H9 (cell line): ENCODE results near the gene FOXB2. TPM values are rescaled to one million over a fixed set of nuclear protein-coding genes. Genes with fewer than 3 reads are reported as not detected.
"Not testable (repeated sequence)": the region's sequence is repeated elsewhere in the genome, so short reads cannot be mapped to it uniquely, and the experiment has no call there.

Experiments used
- DNase-seq: peaks from one replicate; pipeline ENCODE4 v3.0.0-alpha.2; 2017
- H2AFZ ChIP-seq: one replicate; pipeline ENCODE4 v1.6.1; 2013; ENCODE audit warnings: mild to moderate bottlenecking, low read length, control low read depth, moderate library complexity
- H2AK5ac ChIP-seq: 2 replicates; pipeline ENCODE4 v1.6.1; 2013; ENCODE audit warnings: low read length, control low read depth, mixed read lengths; ENCODE audit not compliant: insufficient read length
- H2BK120ac ChIP-seq: one replicate; pipeline ENCODE4 v1.6.1; 2013; ENCODE audit warnings: low read depth, mild to moderate bottlenecking, low read length, control low read depth, inconsistent platforms; ENCODE audit not compliant: poor library complexity, severe bottlenecking
- H2BK12ac ChIP-seq: 2 replicates; pipeline ENCODE4 v1.6.1; 2013; ENCODE audit warnings: low read length, control low read depth, mixed read lengths, low read depth; ENCODE audit not compliant: insufficient read length
- H2BK15ac ChIP-seq: 2 replicates; pipeline ENCODE4 v1.6.1; 2013; ENCODE audit warnings: low read depth, low read length, control low read depth
- H2BK20ac ChIP-seq: one replicate; pipeline ENCODE4 v1.6.1; 2013; ENCODE audit warnings: low read depth, mild to moderate bottlenecking, low read length, control low read depth, inconsistent platforms; ENCODE audit not compliant: poor library complexity, severe bottlenecking
- H2BK5ac ChIP-seq: 2 replicates; pipeline ENCODE4 v1.6.1; 2013; ENCODE audit warnings: low read length, control low read depth, mixed read lengths; ENCODE audit not compliant: insufficient read length
- H3K14ac ChIP-seq: 2 replicates; pipeline ENCODE4 v1.6.1; 2013; ENCODE audit warnings: low read length, control low read depth; ENCODE audit not compliant: insufficient read depth
- H3K18ac ChIP-seq: 2 replicates; pipeline ENCODE4 v1.6.1; 2013; ENCODE audit warnings: low read depth, mild to moderate bottlenecking, mixed read lengths, low read length, control low read depth; ENCODE audit not compliant: insufficient read length
- H3K23ac ChIP-seq: 2 replicates; pipeline ENCODE4 v1.6.1; 2013; ENCODE audit warnings: low read length, control low read depth, mixed read lengths, low read depth; ENCODE audit not compliant: insufficient read length
- H3K23me2 ChIP-seq: 2 replicates; pipeline ENCODE4 v1.6.1; 2013; ENCODE audit warnings: low read depth, mild to moderate bottlenecking, mixed read lengths, low read length, control low read depth; ENCODE audit not compliant: insufficient read length, poor library complexity, severe bottlenecking
- H3K27ac ChIP-seq: 2 replicates; pipeline ENCODE4 v1.5.1; 2013; ENCODE audit warnings: low read length, control low read depth, mixed read lengths, low read depth; ENCODE audit not compliant: insufficient read length
- H3K27me3 ChIP-seq: 2 replicates; pipeline ENCODE4 v1.6.1; 2013; ENCODE audit warnings: low read length, control low read depth, inconsistent platforms; ENCODE audit not compliant: insufficient read depth
- H3K4ac ChIP-seq: 2 replicates; pipeline ENCODE4 v1.6.1; 2013; ENCODE audit warnings: low read depth, mild to moderate bottlenecking, control low read depth, inconsistent platforms, low read length, moderate library complexity
- H3K4me1 ChIP-seq: 2 replicates; pipeline ENCODE4 v1.6.1; 2013; ENCODE audit warnings: low read length, control low read depth, inconsistent platforms; ENCODE audit not compliant: insufficient read depth
- H3K4me2 ChIP-seq: 2 replicates; pipeline ENCODE4 v1.6.1; 2013; ENCODE audit warnings: low read length, control low read depth, mixed read lengths; ENCODE audit not compliant: insufficient read length, insufficient read depth
- H3K56ac ChIP-seq: 2 replicates; pipeline ENCODE4 v1.6.1; 2013; ENCODE audit warnings: low read depth, mild to moderate bottlenecking, mixed read lengths, low read length, control low read depth; ENCODE audit not compliant: insufficient read length
- H3K79me1 ChIP-seq: 2 replicates; pipeline ENCODE4 v1.6.1; 2013; ENCODE audit warnings: low read depth, mild to moderate bottlenecking, moderate library complexity, low read length, control low read depth, inconsistent platforms; ENCODE audit not compliant: insufficient read depth, poor library complexity, severe bottlenecking
- H3K79me2 ChIP-seq: 2 replicates; pipeline ENCODE4 v1.6.1; 2013; ENCODE audit warnings: low read length, control low read depth, inconsistent platforms; ENCODE audit not compliant: insufficient read depth
- H3K9ac ChIP-seq: 2 replicates; pipeline ENCODE4 v1.6.1; 2013; ENCODE audit warnings: low read length, control low read depth, mixed read lengths; ENCODE audit not compliant: insufficient read length; ENCODE audit errors: extremely low read depth
- H3K9me3 ChIP-seq: one replicate; pipeline ENCODE4 v1.6.1; 2013; ENCODE audit warnings: low read depth, low read length, inconsistent platforms; ENCODE audit not compliant: control insufficient read depth
- H3T11ph ChIP-seq: one replicate; pipeline ENCODE4 v1.6.1; 2013; ENCODE audit warnings: mild to moderate bottlenecking, low read length, control low read depth, inconsistent platforms
- H4K20me1 ChIP-seq: one replicate; pipeline ENCODE4 v1.6.1; 2013; ENCODE audit not compliant: control insufficient read depth, insufficient read length, insufficient read depth
- H4K5ac ChIP-seq: 2 replicates; pipeline ENCODE4 v1.6.1; 2013; ENCODE audit warnings: low read depth, mild to moderate bottlenecking, mixed read lengths, low read length, control low read depth; ENCODE audit not compliant: insufficient read length
- H4K8ac ChIP-seq: replicated peaks from 2 replicates; pipeline ENCODE4 v1.6.1; 2013; ENCODE audit warnings: low read length, control low read depth, mixed read lengths, low read depth; ENCODE audit not compliant: insufficient read length
- H4K91ac ChIP-seq: 2 replicates; pipeline ENCODE4 v1.6.1; 2013; ENCODE audit warnings: low read depth, mild to moderate bottlenecking, moderate library complexity, mixed read lengths, low read length, control low read depth; ENCODE audit not compliant: insufficient read length
- H3K27ac Mint-ChIP-seq, 3 experiments: 2 replicates in 2 of 3; 3 replicates in 1 of 3; pipeline ENCODE4 v1.8.0; 2020 to 2021; ENCODE audit warnings: mixed read lengths in 3 of 3, mild to moderate bottlenecking in 1 of 3, moderate library complexity in 1 of 3
- H3K27me3 Mint-ChIP-seq: 2 replicates; pipeline ENCODE4 v1.8.0; 2021; ENCODE audit warnings: low read depth, mild to moderate bottlenecking, moderate library complexity, mixed read lengths
- H3K36me3 Mint-ChIP-seq, 3 experiments: 2 replicates in 2 of 3; 3 replicates in 1 of 3; pipeline ENCODE4 v1.8.0; 2020 to 2021; ENCODE audit warnings: low read depth in 3 of 3, mixed read lengths in 3 of 3; ENCODE audit not compliant: insufficient read depth in 1 of 3
- H3K4me1 Mint-ChIP-seq, 2 experiments: 2 replicates each; pipeline ENCODE4 v1.8.0; 2020; ENCODE audit warnings: mixed read lengths in 2 of 2
- H3K4me3 Mint-ChIP-seq, 2 experiments: 2 replicates in 1 of 2; 3 replicates in 1 of 2; pipeline ENCODE4 v1.8.0; 2020 to 2021; ENCODE audit warnings: mild to moderate bottlenecking in 2 of 2, mixed read lengths in 2 of 2, moderate library complexity in 1 of 2
- H3K9me3 Mint-ChIP-seq, 2 experiments: 2 replicates in 1 of 2; 3 replicates in 1 of 2; pipeline ENCODE4 v1.8.0; 2020; ENCODE audit warnings: mild to moderate bottlenecking in 2 of 2, mixed read lengths in 2 of 2, moderate library complexity in 1 of 2
- WGBS: extraction: QIAGEN DNeasy Blood & Tissue Kit; methylation state at CpG from one replicate; pipeline ENCODE4 v1.1.7; 2013; ENCODE audit warnings: missing lambda C conversion rate, low lambda C conversion rate, mixed read lengths; ENCODE audit not compliant: insufficient read length; ENCODE audit errors: extremely low coverage; 5-methylcytosine and 5-hydroxymethylcytosine counted together
- total RNA-seq: library from RNA; stranded (reverse); gene quantifications from 2 replicates; pipeline ENCODE4 v1.2.1, GENCODE V29; 2021

FOXB2 gene
- total RNA-seq, 1 experiment from 2014 or later = 7.8 TPM

DNA sequence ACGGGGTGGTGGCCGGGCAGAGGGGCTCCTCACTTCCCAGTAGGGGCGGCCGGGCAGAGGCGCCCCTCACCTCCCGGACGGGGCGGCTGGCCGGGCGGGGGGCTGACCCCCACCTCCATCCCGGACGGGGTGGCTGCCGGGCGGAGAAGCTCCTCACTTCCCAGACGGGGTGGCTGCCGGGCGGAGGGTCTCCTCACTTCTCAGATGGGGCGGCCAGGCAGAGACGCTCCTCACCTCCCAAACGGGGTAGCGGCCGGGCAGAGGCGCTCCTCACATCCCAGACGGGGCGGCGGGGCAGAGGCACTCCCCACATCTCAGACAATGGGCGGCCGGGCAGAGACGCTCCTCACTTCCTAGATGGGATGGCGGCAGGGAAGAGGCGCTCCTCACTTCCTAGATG lies 41.2 kb downstream of the FOXB2 start:
- H3K4me1 Mint-ChIP-seq, H3K23ac ChIP-seq, H3K9ac ChIP-seq, H3K14ac ChIP-seq, H3K4me2 ChIP-seq, H3K9me3 ChIP-seq, H3K18ac ChIP-seq, H3K4me1 ChIP-seq, H2BK20ac ChIP-seq, H2BK5ac ChIP-seq, H3K79me1 ChIP-seq, H3T11ph ChIP-seq, H4K8ac ChIP-seq, H3K4me3 Mint-ChIP-seq, H3K23me2 ChIP-seq, H2BK12ac ChIP-seq, H3K56ac ChIP-seq, H2BK120ac ChIP-seq, H4K5ac ChIP-seq, H3K27ac ChIP-seq, H2AFZ ChIP-seq, H4K20me1 ChIP-seq, H4K91ac ChIP-seq, H3K4ac ChIP-seq, H2AK5ac ChIP-seq, H3K27me3 ChIP-seq, DNase-seq, H2BK15ac ChIP-seq, H3K27me3 Mint-ChIP-seq, H3K79me2 ChIP-seq, H3K27ac Mint-ChIP-seq: not testable (repeated sequence)
- Mint-ChIP-seq H3K9me3 (peaks cover 14 to 19% of the 10 kb centered on the region in 2 experiments), H3K36me3 (peaks cover 11 to 18% (median 12%) of the 10 kb centered on the region in 3 experiments)
- WGBS = no CpG with 5 or more reads among the region's 31 CpGs
